BE2C (cell line): ENCODE results near the gene CLIC3.

Experiments
- DNase-seq: peaks from one replicate; pipeline ENCODE4 v3.0.0-alpha.2; 2020
- H3K27me3 ChIP-seq: fragments of 250-450 bp; sonication (Bioruptor Pico); 2 replicates; pipeline ENCODE4 v1.5.1; 2020; ENCODE audit warnings: mild to moderate bottlenecking
- H3K36me3 ChIP-seq: fragments of 250-450 bp; sonication (Bioruptor Pico); 2 replicates; pipeline ENCODE4 v1.5.1; 2020; ENCODE audit warnings: mild to moderate bottlenecking
- H3K4me1 ChIP-seq: fragments of 250-450 bp; sonication (Bioruptor Pico); 2 replicates; pipeline ENCODE4 v1.5.1; 2020
- H3K4me3 ChIP-seq: 2 replicates; pipeline ENCODE4 v1.5.1; 2011; ENCODE audit warnings: low read depth, low read length
- H3K9me3 ChIP-seq: fragments of 250-450 bp; sonication (Bioruptor Pico); 2 replicates; pipeline ENCODE4 v1.5.1; 2020
- CTCF ChIP-seq: IDR thresholded peaks from 2 replicates; pipeline ENCODE4 v1.5.1; 2012; ENCODE audit warnings: mild to moderate bottlenecking, low read depth, low read length

CLIC3 gene

GRCh38 chr9:136981588-136982231 lies 14.7 kb downstream of the CLIC3 start:
- Histone ChIP-seq H3K9me3 (no peaks in the 10 kb centered on the region), H3K27me3 (no peaks in the 10 kb centered on the region), H3K36me3 (no peaks in the 10 kb centered on the region), H3K4me1 (peaks cover 24% of the 10 kb centered on the region), H3K4me3 (no peak overlapping the region)
- no peak for TF ChIP-seq CTCF
- peak; percentile 73 for DNase-seq

- Histone ChIP-seq H3K36me3 (no peaks in the 10 kb centered on the region), H3K9me3 (no peaks in the 10 kb centered on the region), H3K4me1 (peaks cover 24% of the 10 kb centered on the region), H3K4me3 (no peak overlapping the region), H3K27me3 (no peaks in the 10 kb centered on the region)
- no peak for DNase-seq
- TF ChIP-seq CTCF: no peak
Observed at GRCh38 chr9:136980669-136981478, 15.5 kb downstream of the CLIC3 start.

- H3K4me1 ChIP-seq: peaks cover 24% of the 10 kb centered on the region
- no peak for TF ChIP-seq CTCF
- DNase-seq: no peak
- no peaks in the 10 kb centered on the region for H3K36me3 ChIP-seq
- no peaks in the 10 kb centered on the region for H3K9me3 ChIP-seq
- no peak overlapping the region for H3K4me3 ChIP-seq
- H3K27me3 ChIP-seq: no peaks in the 10 kb centered on the region
Observed at GRCh38 chr9:136979769-136980587, 16.4 kb downstream of the CLIC3 start.

- no peaks in the 10 kb centered on the region for H3K36me3 ChIP-seq
- peaks cover 24% of the 10 kb centered on the region for H3K4me1 ChIP-seq
- H3K9me3 ChIP-seq: no peaks in the 10 kb centered on the region
- no peak for DNase-seq
- H3K4me3 ChIP-seq: no peak overlapping the region
- no peaks in the 10 kb centered on the region for H3K27me3 ChIP-seq
- no peak for TF ChIP-seq CTCF
Observed at GRCh38 chr9:136978865-136979544, 17.4 kb downstream of the CLIC3 start.

- DNase-seq: peak; percentile 88
- Histone ChIP-seq H3K4me1 (peaks cover 20% of the 10 kb centered on the region), H3K27me3 (no peaks in the 10 kb centered on the region), H3K9me3 (no peaks in the 10 kb centered on the region), H3K4me3 (peak overlapping the region; percentile 31), H3K36me3 (no peaks in the 10 kb centered on the region)
- TF ChIP-seq CTCF: no peak
Observed at GRCh38 chr9:136978073-136978864, 18.1 kb downstream of the CLIC3 start.
